Uterus (tissue), 2 donors: Measurements from ENCODE around the gene DIPK1A.

Experiments used
- POLR2A ChIP-seq, 2 donors: fragments of 450-650 bp; IDR thresholded peaks; one replicate each; pipeline ENCODE4 v1.6.1; 2016; ENCODE audit warnings: antibody characterized with exemption in 2 of 2, mild to moderate bottlenecking in 1 of 2, moderate library complexity in 1 of 2
- TF ChIP-seq, protein P1 (sequence below), 4 experiments: fragments of 200-600 bp in 2 of 4; fragments of 450-650 bp in 2 of 4; sonication (generic) in 2 of 4; IDR thresholded peaks; one replicate each; pipeline ENCODE4 v1.5.1; 2016 to 2019; ENCODE audit warnings: antibody characterized with exemption in 4 of 4, mild to moderate bottlenecking in 2 of 4, moderate library complexity in 1 of 4

DNA sequence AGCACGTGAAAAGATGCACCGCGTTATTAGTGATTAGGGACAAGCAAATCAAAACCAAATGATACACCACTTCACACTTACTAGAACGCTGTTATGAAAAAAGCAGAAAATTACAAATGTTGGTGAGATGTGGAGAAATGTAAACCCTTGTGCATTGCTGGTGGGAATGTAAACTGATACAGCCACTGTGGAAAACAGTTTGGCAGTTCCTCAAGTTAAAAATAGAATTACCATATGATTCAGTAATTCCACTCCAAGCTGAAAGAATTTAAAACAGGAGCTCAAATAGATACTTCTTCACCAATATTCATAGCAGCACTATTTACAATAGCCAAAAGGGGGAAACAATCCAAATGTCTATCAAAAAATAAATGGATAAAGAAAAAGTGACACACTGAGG is 166.1 kb downstream of the DIPK1A start:
- TF ChIP-seq, protein P1, sequence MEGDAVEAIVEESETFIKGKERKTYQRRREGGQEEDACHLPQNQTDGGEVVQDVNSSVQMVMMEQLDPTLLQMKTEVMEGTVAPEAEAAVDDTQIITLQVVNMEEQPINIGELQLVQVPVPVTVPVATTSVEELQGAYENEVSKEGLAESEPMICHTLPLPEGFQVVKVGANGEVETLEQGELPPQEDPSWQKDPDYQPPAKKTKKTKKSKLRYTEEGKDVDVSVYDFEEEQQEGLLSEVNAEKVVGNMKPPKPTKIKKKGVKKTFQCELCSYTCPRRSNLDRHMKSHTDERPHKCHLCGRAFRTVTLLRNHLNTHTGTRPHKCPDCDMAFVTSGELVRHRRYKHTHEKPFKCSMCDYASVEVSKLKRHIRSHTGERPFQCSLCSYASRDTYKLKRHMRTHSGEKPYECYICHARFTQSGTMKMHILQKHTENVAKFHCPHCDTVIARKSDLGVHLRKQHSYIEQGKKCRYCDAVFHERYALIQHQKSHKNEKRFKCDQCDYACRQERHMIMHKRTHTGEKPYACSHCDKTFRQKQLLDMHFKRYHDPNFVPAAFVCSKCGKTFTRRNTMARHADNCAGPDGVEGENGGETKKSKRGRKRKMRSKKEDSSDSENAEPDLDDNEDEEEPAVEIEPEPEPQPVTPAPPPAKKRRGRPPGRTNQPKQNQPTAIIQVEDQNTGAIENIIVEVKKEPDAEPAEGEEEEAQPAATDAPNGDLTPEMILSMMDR (IDR thresholded peaks at IDR 0.05), result no peak
- TF ChIP-seq POLR2A (IDR thresholded peaks at IDR 0.05), result no peak
